Kidney (tissue), 14 donors: ENCODE measurements around the gene EEIG1. TPM values are rescaled to one million over a fixed set of nuclear protein-coding genes. Genes with fewer than 3 reads are reported as not detected.

Experiments
- DNase-seq, 5 donors: peaks; one replicate each; pipeline ENCODE4 v3.0.0-alpha.2; 2013 to 2020
- FAIRE-seq: peaks from 2 replicates; lab custom pipeline; 2012; peaks lifted over from hg19 to GRCh38; lab: Jason Lieb, UNC
- H3K27ac ChIP-seq, 2 donors: one replicate each; pipeline ENCODE4 v1.7.0; 2013; ENCODE audit warnings: low read depth in 2 of 2, low read length in 2 of 2, inconsistent platforms in 1 of 2
- H3K27me3 ChIP-seq: one replicate; pipeline ENCODE4 v1.7.1; 2013; ENCODE audit warnings: low read length, inconsistent platforms; ENCODE audit not compliant: control insufficient read depth, insufficient read depth
- H3K36me3 ChIP-seq, 3 donors: one replicate each; pipeline versions ENCODE4 v1.7.0 to v1.7.1; 2013; ENCODE audit warnings: low read length in 3 of 3, control low read depth in 1 of 3, inconsistent platforms in 1 of 3; ENCODE audit not compliant: insufficient read depth in 3 of 3, control insufficient read depth in 2 of 3
- H3K4me1 ChIP-seq, 3 donors: one replicate each; pipeline versions ENCODE4 v1.7.0 to v1.7.1; 2013; ENCODE audit warnings: low read length in 3 of 3, inconsistent platforms in 1 of 3, low read depth in 1 of 3; ENCODE audit not compliant: control insufficient read depth in 2 of 3, insufficient read depth in 2 of 3
- H3K4me3 ChIP-seq, 3 donors: one replicate each; pipeline versions ENCODE4 v1.7.0 to v1.8.1; 2013; ENCODE audit warnings: low read length in 3 of 3, control low read depth in 1 of 3, inconsistent platforms in 1 of 3
- H3K9ac ChIP-seq, 3 donors: one replicate each; pipeline versions ENCODE4 v1.7.0 to v1.7.1; 2013; ENCODE audit warnings: low read length in 3 of 3, control low read depth in 1 of 3, inconsistent platforms in 1 of 3
- H3K9me3 ChIP-seq, 3 donors: one replicate each; pipeline versions ENCODE4 v1.7.0 to v1.7.1; 2013; ENCODE audit warnings: low read length in 3 of 3, control low read depth in 1 of 3, inconsistent platforms in 1 of 3; ENCODE audit not compliant: control insufficient read depth in 2 of 3, insufficient read depth in 1 of 3
- CTCF ChIP-seq: IDR thresholded peaks from 3 replicates; pipeline ENCODE4 v1.5.1; 2012; ENCODE audit warnings: mild to moderate bottlenecking, moderate library complexity, borderline replicate concordance; ENCODE audit not compliant: insufficient read depth; ENCODE audit errors: extremely low read depth
- intact Hi-C: fragments of 100-400 bp; cut with DNase I; formaldehyde crosslinking; loops from one replicate; pipeline ENCODE4 v1.11.1; 2022
- polyA plus RNA-seq: library from polyadenylated mRNA; stranded (reverse); fragments of 350-450 nt; fragmentation: Illumina TruSeq; extraction: RNeasy Lipid Tissue Mini Kit (QIAGEN cat#74804); gene quantifications from one replicate; pipeline ENCODE4 v1.2.3, GENCODE V29; 2014; ENCODE audit warnings: low read depth, low replicate concordance; ENCODE audit not compliant: insufficient read depth
- total RNA-seq: library from RNA; stranded (reverse); fragmentation: NEBNext Ultra II Directional; extraction: Animal tissue kit (Norgen Biotek cat#: 25700); gene quantifications from one replicate; pipeline ENCODE4 v1.2.1, GENCODE V29; 2021
- donor health status: control.
- donor health status: control.
- donor health status: control.
- donor health status: control.
- donor health status: control.
- donor health status: DM: yes; HTN: yes; CAD: no.
- donor health status: Normal renal cell carcinoma (clear cell type).

Gene EEIG1
- total and polyA plus RNA-seq, 2 donors from 2014 or later = 34.3 to 75.9 TPM

- H3K4me3 ChIP-seq = no peak overlapping the region
- H3K27me3 ChIP-seq = no peaks in the 10 kb centered on the region
- peak; percentile 92 for TF ChIP-seq CTCF
- H3K36me3 ChIP-seq = peaks cover 0 to 23% (median 14%) of the 10 kb centered on the region in 3 donors
- DNase-seq (peak; percentile 60 to 93 (median 81)), FAIRE-seq (no peak)
- H3K4me1 ChIP-seq = peaks cover 0 to 25% (median 5%) of the 10 kb centered on the region in 3 donors
- intact Hi-C loops = loop anchor here (2.0 to 10.0 kb wide), 2 partner anchors 91 to 171 kb away; no protein-coding TSS in a partner anchor
- peak overlapping the region in 1 of 2 donors; percentile 33 for H3K27ac ChIP-seq
- H3K9ac ChIP-seq = no peak overlapping the region
- no peaks in the 10 kb centered on the region for H3K9me3 ChIP-seq
Measured at GRCh38 chr9:127943731-127944144, 37.1 kb downstream of the EEIG1 start.

- Histone ChIP-seq H3K27ac (peak overlapping the region; percentile 32 to 87), H3K27me3 (no peaks in the 10 kb centered on the region), H3K36me3 (peaks cover 0 to 20% (median 14%) of the 10 kb centered on the region in 3 donors), H3K4me1 (peaks cover 0 to 25% (median 6%) of the 10 kb centered on the region in 3 donors), H3K9me3 (no peaks in the 10 kb centered on the region), H3K9ac (peak overlapping the region in 1 of 3 donors; percentile 56), H3K4me3 (no peak overlapping the region)
- FAIRE-seq (no peak), DNase-seq (no peak)
- no peak for TF ChIP-seq CTCF
- intact Hi-C loops = loop anchor here (2.0 to 10.0 kb wide), 2 partner anchors 92 to 172 kb away; no protein-coding TSS in a partner anchor
Measured at GRCh38 chr9:127943011-127943662, 37.7 kb downstream of the EEIG1 start.

GRCh38 chr9:127942216-127943010 is 38.4 kb downstream of the EEIG1 start:
- peak overlapping the region; percentile 78 to 87 for H3K27ac ChIP-seq
- intact Hi-C loops = loop anchor here (2.0 to 10.0 kb wide), 2 partner anchors 92 to 172 kb away; no protein-coding TSS in a partner anchor
- peak overlapping the region in 1 of 3 donors; percentile 17 for H3K4me3 ChIP-seq
- H3K9ac ChIP-seq = peak overlapping the region in 1 of 3 donors; percentile 56
- no peaks in the 10 kb centered on the region for H3K27me3 ChIP-seq
- peaks cover 0 to 20% (median 13%) of the 10 kb centered on the region in 3 donors for H3K36me3 ChIP-seq
- peaks cover 0 to 29% (median 8%) of the 10 kb centered on the region in 3 donors for H3K4me1 ChIP-seq
- peak; percentile 54 to 91 (median 73) for DNase-seq
- TF ChIP-seq CTCF = peak; percentile 84
- H3K9me3 ChIP-seq = no peaks in the 10 kb centered on the region
- FAIRE-seq = no peak
